HepG2 (cell line): ENCODE measurements around the gene PLEKHA5. TPM values are rescaled to one million over a fixed set of nuclear protein-coding genes. Genes with fewer than 3 reads are reported as not detected.

Experiments used
- ATAC-seq: fragments of 200-7000 bp; cut with Tn5 transposase; 3 replicates; pipeline ENCODE4 v1.9.1; 2020; ENCODE audit warnings: mild to moderate bottlenecking, moderate library complexity
- BruUV-seq: library from RNA; stranded (reverse); fragments of 400-500 nt; replicated peaks from 2 replicates; lab custom pipeline; 2021; lab: Mats Ljungman, UMichigan
- CTCF ChIA-PET: fragments of 300-600 bp; formaldehyde crosslinking; extraction: SDS; loops from one replicate; lab custom pipeline; 2021; ENCODE audit warnings: low total read pairs, inconsistent platforms, low intra/inter-chr PET ratio; lab: Yijun Ruan, JAX
- POLR2A ChIA-PET: fragments of 350-600 bp; sonication (Branson Sonifier 250); formaldehyde crosslinking; loops from one replicate; lab custom pipeline; 2020; ENCODE audit warnings: antibody characterized with exemption, inconsistent platforms; lab: Yijun Ruan, JAX
- DNase-seq: peaks from one replicate; pipeline ENCODE4 v3.0.0-alpha.2; 2015; ENCODE audit warnings: low spot score
- FAIRE-seq: peaks from 3 replicates; lab custom pipeline; 2011; peaks lifted over from hg19 to GRCh38; lab: Jason Lieb, UNC
- H2AFZ ChIP-seq: one replicate; pipeline ENCODE4 v1.6.1; 2011; ENCODE audit warnings: low read length, inconsistent platforms
- H3K27ac ChIP-seq: fragments of 300-600 bp; 3 replicates; pipeline ENCODE4 v1.8.0; 2011; ENCODE audit warnings: mixed run types, mild to moderate bottlenecking, mixed read lengths, low read length, inconsistent platforms; ENCODE audit not compliant: insufficient read depth; ENCODE audit errors: extremely low read length
- H3K27me3 ChIP-seq, 2 experiments: fragments of 200-600 bp in 1 of 2; 2 replicates in 1 of 2; 3 replicates in 1 of 2; pipeline versions ENCODE4 v1.6.0 to v1.8.0; 2011; ENCODE audit warnings: low read length in 2 of 2, mild to moderate bottlenecking in 2 of 2, moderate library complexity in 2 of 2, inconsistent platforms in 1 of 2; ENCODE audit not compliant: insufficient read depth in 2 of 2, control insufficient read depth in 1 of 2
- H3K36me3 ChIP-seq, 2 experiments: fragments of 200-600 bp in 1 of 2; replicated peaks in 1 of 2; 2 replicates in 1 of 2; 3 replicates in 1 of 2; pipeline versions ENCODE4 v1.5.1 to v1.8.0; 2011; ENCODE audit warnings: low read length in 2 of 2, inconsistent platforms in 1 of 2; ENCODE audit not compliant: insufficient read depth in 2 of 2, control insufficient read depth in 1 of 2
- H3K4me1 ChIP-seq: 2 replicates; pipeline ENCODE4 v1.5.1; 2012; ENCODE audit warnings: low read length, inconsistent platforms; ENCODE audit not compliant: insufficient read depth
- H3K4me2 ChIP-seq: 2 replicates; pipeline ENCODE4 v1.6.0; 2011; ENCODE audit warnings: low read depth, low read length, inconsistent platforms
- H3K4me3 ChIP-seq, 3 experiments: fragments of 200-600 bp in 1 of 3; sonication (generic), shearing (Covaris generic) in 1 of 3; replicated peaks in 1 of 3; 2 replicates each; pipeline ENCODE4 v1.5.1; 2011 to 2016; ENCODE audit warnings: low read length in 3 of 3, inconsistent platforms in 2 of 3, low read depth in 2 of 3, mild to moderate bottlenecking in 2 of 3, control low read depth in 1 of 3, mixed read lengths in 1 of 3; ENCODE audit not compliant: insufficient read depth in 1 of 3
- H3K79me2 ChIP-seq: one replicate; pipeline ENCODE4 v1.6.1; 2011; ENCODE audit warnings: low read length, inconsistent platforms; ENCODE audit not compliant: insufficient read depth
- H3K9ac ChIP-seq: 2 replicates; pipeline ENCODE4 v1.6.0; 2011; ENCODE audit warnings: mild to moderate bottlenecking, low read depth, low read length, inconsistent platforms; ENCODE audit not compliant: insufficient read depth
- H3K9me3 ChIP-seq: 2 replicates; pipeline ENCODE4 v1.5.1; 2012; ENCODE audit warnings: mild to moderate bottlenecking, low read length
- H4K20me1 ChIP-seq: 2 replicates; pipeline ENCODE4 v1.6.0; 2011; ENCODE audit warnings: inconsistent platforms, mild to moderate bottlenecking, low read length, moderate library complexity; ENCODE audit not compliant: insufficient read depth
- DPF2 ChIP-seq: sonication (generic); formaldehyde crosslinking; IDR thresholded peaks from 2 replicates; pipeline ENCODE4 v1.4.0; 2020; ENCODE audit warnings: mild to moderate bottlenecking, low read depth, missing genetic modification reagents, borderline replicate concordance
- GABPA ChIP-seq, 2 experiments: IDR thresholded peaks; 2 replicates each; pipeline ENCODE4 v1.6.1; 2011 to 2016; ENCODE audit warnings: low read depth in 2 of 2, low read length in 1 of 2, missing biosample characterization in 1 of 2, missing genetic modification characterization in 1 of 2
- MIER2 ChIP-seq: IDR thresholded peaks from 2 replicates; pipeline ENCODE4 v1.6.1; 2016; ENCODE audit warnings: missing biosample characterization, missing genetic modification reagents
- NR2C2 ChIP-seq: sonication (generic); formaldehyde crosslinking; IDR thresholded peaks from 2 replicates; pipeline ENCODE4 v1.4.0; 2020; ENCODE audit warnings: missing genetic modification reagents, mild to moderate bottlenecking, moderate library complexity, borderline replicate concordance
- RARA ChIP-seq: IDR thresholded peaks from 2 replicates; pipeline ENCODE4 v1.6.1; 2016; ENCODE audit warnings: missing genetic modification reagents, missing compliant biosample characterization
- ZNF30 ChIP-seq: sonication (generic); formaldehyde crosslinking; IDR thresholded peaks from 2 replicates; pipeline ENCODE4 v1.5.0; 2020; ENCODE audit warnings: mild to moderate bottlenecking, missing genetic modification reagents
- ZNF543 ChIP-seq: sonication (generic); formaldehyde crosslinking; IDR thresholded peaks from 2 replicates; pipeline ENCODE4 v1.4.0; 2020; ENCODE audit warnings: mild to moderate bottlenecking, missing genetic modification reagents
- ZNF557 ChIP-seq: sonication (generic); formaldehyde crosslinking; IDR thresholded peaks from 2 replicates; pipeline ENCODE4 v1.4.0; 2020; ENCODE audit warnings: missing genetic modification reagents
- ZNF724P ChIP-seq: sonication (generic); formaldehyde crosslinking; IDR thresholded peaks from 2 replicates; pipeline ENCODE4 v1.8.0; 2022; ENCODE audit warnings: missing genetic modification reagents, borderline replicate concordance
- WGBS: methylation state at CpG from one replicate; pipeline ENCODE4 v1.1.6; 2017; ENCODE audit warnings: low lambda C conversion rate; 5-methylcytosine and 5-hydroxymethylcytosine counted together
- in situ Hi-C: cut with HindIII; loops from 2 replicates; pipeline ENCODE4 v1.10.0; 2017; ENCODE audit warnings: low pct_unique_long_range_greater_than_20kb; ENCODE audit not compliant: extremely low pct_ligation_motif_present
- intact Hi-C: fragments of 100-400 bp; cut with micrococcal nuclease; formaldehyde crosslinking; loops from one replicate; pipeline ENCODE4 v1.10.0; 2022; ENCODE audit not compliant: unreplicated experiment
- polyA plus RNA-seq, 8 experiments: library from polyadenylated mRNA; depleted of rRNA in 3 of 8; stranded (reverse) in 7 of 8; unstranded in 1 of 8; fragments of >200 nt; fragmentation: Illumina TruSeq in 4 of 8; extraction: Trizol in 4 of 8; gene quantifications; 2 replicates each; pipeline versions ENCODE4 v1.2.1 to v1.2.3, GENCODE V29; 2011 to 2016; ENCODE audit warnings: low read depth in 4 of 8, missing spikeins in 1 of 8, mixed read lengths in 1 of 8; ENCODE audit not compliant: insufficient read depth in 1 of 8
- total RNA-seq, 5 experiments: library from RNA; depleted of rRNA; stranded (reverse); fragments of >200 nt; fragmentation: Illumina TruSeq; extraction: Trizol; gene quantifications; 2 replicates each; pipeline ENCODE4 v1.2.3, GENCODE V29; 2016; ENCODE audit warnings: low read depth in 1 of 5
- TF ChIP-seq, protein P1 (sequence below): sonication (generic); formaldehyde crosslinking; IDR thresholded peaks from 2 replicates; pipeline ENCODE4 v1.4.0; 2020; ENCODE audit warnings: missing genetic modification reagents
- TF ChIP-seq, protein P2 (sequence below): sonication (generic); formaldehyde crosslinking; IDR thresholded peaks from 2 replicates; pipeline ENCODE4 v1.4.0; 2020; ENCODE audit warnings: low read depth, mild to moderate bottlenecking, missing genetic modification reagents
- TF ChIP-seq, protein P3 (sequence below): IDR thresholded peaks from 2 replicates; pipeline ENCODE4 v1.6.1; 2012; ENCODE audit warnings: low read length, improper control_type of control experiment

Gene PLEKHA5
- total and polyA plus RNA-seq, 2 of the 13 experiments (the other 11 are each of a cell fraction or from before 2014, with no cell fraction given): 4.2 to 15.4 TPM

DNA sequence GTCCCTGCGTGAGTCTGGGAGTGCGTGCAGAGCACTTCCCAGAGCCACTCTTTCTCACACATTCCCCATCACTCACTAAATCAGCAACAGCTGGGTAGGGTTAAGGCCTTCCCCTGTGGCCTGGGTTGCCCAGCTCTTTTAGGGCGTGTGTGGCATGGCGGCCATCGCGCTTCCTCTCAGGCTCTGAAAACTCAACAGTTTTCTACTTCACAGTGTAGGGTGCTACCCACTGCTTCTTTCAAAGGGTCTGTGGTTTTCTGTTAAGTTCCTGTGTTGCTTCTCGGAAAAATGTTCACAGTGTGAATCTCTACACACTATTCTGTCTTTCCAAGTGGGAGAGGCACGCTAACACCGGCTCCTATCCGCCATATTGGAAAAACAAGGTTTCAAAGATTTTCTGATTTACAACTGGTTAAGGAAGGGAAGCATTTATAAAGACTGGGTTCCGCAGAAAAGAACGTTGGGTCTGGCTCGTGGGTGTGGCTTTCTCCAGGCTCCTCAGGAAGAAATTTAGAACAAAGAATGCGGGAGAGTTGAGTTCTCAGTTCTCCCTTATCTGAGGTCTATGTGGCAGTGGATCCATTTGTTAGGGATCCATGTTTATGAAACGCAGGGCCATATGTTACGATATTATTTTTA is 274.8 kb downstream of the PLEKHA5 start:
- no peaks in the 10 kb centered on the region for H3K79me2 ChIP-seq

More for the DNA sequence above, 274.8 kb downstream of the PLEKHA5 start:
- Histone ChIP-seq H3K36me3 (no peaks in the 10 kb centered on the region), H3K4me2 (no peak overlapping the region), H3K4me1 (peaks cover 20% of the 10 kb centered on the region), H3K4me3 (no peak overlapping the region), H3K9ac (no peak overlapping the region), H3K27me3 (no peaks in the 10 kb centered on the region), H3K9me3 (no peaks in the 10 kb centered on the region), H4K20me1 (no peaks in the 10 kb centered on the region), H2AFZ (no peak overlapping the region), H3K27ac (no peak overlapping the region)
- ATAC-seq: no peak
- 91% methylated on average over 16 of the region's 16 CpGs for WGBS
- no TSS peak for BruUV-seq
- intact Hi-C loops (loop anchor here (5.0 kb wide), 1 partner anchor 33 kb away; the partner anchor contains the start of gene AEBP2), in situ Hi-C loops (no loop called here)
- POLR2A ChIA-PET: no interaction called here
- no peak for FAIRE-seq
- TF ChIP-seq RARA (CRISPR knock-in tag) (no peak), ZNF30 (CRISPR knock-in tag) (no peak), ZNF724P (CRISPR knock-in tag) (no peak), MIER2 (CRISPR knock-in tag) (no peak), ZNF543 (no peak), DPF2 (CRISPR knock-in tag) (no peak), NR2C2 (CRISPR knock-in tag) (no peak), ZNF557 (CRISPR knock-in tag) (no peak), GABPA (IDR thresholded peaks at IDR 0.05; ENCODE audit: low read depth, low read length) (no peak), GABPA (CRISPR knock-in tag; IDR thresholded peaks at IDR 0.05; ENCODE audit: low read depth) (no peak)
- TF ChIP-seq, protein P1, sequence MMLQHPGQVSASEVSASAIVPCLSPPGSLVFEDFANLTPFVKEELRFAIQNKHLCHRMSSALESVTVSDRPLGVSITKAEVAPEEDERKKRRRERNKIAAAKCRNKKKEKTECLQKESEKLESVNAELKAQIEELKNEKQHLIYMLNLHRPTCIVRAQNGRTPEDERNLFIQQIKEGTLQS (CRISPR knock-in tag): no peak
- TF ChIP-seq, protein P2, sequence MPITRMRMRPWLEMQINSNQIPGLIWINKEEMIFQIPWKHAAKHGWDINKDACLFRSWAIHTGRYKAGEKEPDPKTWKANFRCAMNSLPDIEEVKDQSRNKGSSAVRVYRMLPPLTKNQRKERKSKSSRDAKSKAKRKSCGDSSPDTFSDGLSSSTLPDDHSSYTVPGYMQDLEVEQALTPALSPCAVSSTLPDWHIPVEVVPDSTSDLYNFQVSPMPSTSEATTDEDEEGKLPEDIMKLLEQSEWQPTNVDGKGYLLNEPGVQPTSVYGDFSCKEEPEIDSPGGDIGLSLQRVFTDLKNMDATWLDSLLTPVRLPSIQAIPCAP (CRISPR knock-in tag): no peak
- TF ChIP-seq, protein P3, sequence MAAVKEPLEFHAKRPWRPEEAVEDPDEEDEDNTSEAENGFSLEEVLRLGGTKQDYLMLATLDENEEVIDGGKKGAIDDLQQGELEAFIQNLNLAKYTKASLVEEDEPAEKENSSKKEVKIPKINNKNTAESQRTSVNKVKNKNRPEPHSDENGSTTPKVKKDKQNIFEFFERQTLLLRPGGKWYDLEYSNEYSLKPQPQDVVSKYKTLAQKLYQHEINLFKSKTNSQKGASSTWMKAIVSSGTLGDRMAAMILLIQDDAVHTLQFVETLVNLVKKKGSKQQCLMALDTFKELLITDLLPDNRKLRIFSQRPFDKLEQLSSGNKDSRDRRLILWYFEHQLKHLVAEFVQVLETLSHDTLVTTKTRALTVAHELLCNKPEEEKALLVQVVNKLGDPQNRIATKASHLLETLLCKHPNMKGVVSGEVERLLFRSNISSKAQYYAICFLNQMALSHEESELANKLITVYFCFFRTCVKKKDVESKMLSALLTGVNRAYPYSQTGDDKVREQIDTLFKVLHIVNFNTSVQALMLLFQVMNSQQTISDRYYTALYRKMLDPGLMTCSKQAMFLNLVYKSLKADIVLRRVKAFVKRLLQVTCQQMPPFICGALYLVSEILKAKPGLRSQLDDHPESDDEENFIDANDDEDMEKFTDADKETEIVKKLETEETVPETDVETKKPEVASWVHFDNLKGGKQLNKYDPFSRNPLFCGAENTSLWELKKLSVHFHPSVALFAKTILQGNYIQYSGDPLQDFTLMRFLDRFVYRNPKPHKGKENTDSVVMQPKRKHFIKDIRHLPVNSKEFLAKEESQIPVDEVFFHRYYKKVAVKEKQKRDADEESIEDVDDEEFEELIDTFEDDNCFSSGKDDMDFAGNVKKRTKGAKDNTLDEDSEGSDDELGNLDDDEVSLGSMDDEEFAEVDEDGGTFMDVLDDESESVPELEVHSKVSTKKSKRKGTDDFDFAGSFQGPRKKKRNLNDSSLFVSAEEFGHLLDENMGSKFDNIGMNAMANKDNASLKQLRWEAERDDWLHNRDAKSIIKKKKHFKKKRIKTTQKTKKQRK: no peak
- CTCF ChIA-PET: no interaction called here
- no peak for DNase-seq
